ENCODE results near the gene TSPAN4. TPM values are rescaled to one million over a fixed set of nuclear protein-coding genes. Genes with fewer than 3 reads are reported as not detected.

TSPAN4 gene
- total RNA-seq, 1 donor = 164 TPM

DNA sequence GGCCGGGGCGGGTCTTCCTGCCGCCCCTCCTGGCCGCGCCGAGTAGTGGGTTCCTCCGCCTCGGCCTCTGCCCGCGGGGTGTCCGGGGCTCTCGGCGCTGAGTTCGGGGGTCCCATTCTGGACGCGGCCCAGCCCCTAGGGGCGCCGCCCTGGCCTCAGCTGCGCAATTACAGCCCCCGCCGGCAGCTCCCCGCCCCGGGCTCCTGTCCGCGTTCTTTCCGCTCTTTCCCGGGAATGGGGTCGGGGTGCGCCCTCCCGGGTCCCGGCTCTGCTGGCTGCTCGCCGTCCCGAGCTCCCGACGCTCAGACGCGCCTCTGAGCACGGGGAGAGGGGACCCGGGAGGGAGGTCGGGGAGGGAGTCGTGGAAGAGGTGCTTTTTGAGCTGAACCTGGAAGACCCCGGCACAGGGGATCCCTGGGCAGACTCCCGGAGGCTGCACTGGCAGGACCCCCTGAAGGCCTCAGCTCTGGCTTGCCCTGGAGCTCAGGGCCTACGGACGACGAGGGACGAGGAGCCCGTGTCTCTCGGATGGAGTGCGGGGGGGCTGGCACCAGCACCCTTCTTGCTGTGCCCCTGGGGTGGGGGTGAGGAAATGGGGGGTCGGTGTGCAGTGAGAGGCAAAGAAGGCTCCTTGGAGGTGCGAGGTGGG, 558 bp downstream of the TSPAN4 start:
- peak overlapping the region; percentile 95 for H3K4me3 ChIP-seq (ENCODE audit: low read depth, low read length)
- no peak for DNase-seq (ENCODE audit: low read depth)
- TF ChIP-seq, protein P1, sequence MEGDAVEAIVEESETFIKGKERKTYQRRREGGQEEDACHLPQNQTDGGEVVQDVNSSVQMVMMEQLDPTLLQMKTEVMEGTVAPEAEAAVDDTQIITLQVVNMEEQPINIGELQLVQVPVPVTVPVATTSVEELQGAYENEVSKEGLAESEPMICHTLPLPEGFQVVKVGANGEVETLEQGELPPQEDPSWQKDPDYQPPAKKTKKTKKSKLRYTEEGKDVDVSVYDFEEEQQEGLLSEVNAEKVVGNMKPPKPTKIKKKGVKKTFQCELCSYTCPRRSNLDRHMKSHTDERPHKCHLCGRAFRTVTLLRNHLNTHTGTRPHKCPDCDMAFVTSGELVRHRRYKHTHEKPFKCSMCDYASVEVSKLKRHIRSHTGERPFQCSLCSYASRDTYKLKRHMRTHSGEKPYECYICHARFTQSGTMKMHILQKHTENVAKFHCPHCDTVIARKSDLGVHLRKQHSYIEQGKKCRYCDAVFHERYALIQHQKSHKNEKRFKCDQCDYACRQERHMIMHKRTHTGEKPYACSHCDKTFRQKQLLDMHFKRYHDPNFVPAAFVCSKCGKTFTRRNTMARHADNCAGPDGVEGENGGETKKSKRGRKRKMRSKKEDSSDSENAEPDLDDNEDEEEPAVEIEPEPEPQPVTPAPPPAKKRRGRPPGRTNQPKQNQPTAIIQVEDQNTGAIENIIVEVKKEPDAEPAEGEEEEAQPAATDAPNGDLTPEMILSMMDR (IDR thresholded peaks at IDR 0.05; ENCODE audit: insufficient read depth, low read length) = no peak

DNA sequence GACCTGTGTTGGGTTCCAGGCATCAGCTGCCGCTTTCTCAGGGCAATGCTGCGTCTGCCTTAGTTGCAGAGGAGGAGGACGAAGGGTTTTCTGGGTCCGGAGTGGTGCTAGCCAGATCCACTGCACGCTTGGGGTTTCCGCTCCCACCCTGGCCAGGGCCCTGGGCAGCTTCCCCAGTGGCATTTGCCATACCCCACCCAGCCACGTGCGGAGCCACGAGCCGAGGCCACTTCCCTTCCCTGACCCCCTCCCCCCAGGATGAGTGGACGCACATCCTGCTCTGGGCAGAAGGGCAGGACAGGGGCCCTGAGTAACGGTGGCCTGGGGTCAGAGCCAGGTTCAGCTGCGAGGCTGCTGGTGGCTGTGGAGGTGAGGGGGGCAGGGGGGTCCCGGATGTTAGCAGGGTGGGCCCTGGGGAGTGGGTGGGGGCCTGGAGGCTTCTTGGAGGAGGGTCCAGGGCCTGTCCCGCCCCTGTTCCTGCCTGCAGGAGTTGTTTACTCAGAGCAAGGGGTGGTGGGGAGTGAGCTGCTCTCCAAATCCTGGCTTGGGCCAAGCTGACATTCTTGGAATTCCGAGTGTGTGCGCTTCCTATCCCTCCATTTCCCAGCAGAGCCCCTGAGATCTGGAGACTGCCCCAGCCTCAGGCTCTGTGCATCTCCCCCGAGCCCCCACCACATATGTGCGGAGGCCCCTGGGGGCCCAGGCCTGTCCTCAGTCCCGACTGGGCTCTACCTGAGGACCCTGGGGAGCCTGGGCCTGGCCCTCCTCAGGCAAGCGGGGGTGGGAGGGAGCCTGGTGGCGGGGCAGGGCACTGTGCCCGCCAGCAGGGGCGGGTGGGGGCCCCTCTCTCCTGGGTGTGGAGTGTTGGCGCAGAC, 1.4 kb downstream of the TSPAN4 start:
- peak overlapping the region; percentile 95 for H3K4me3 ChIP-seq (ENCODE audit: low read depth, low read length)
- peak; percentile 99 for DNase-seq (ENCODE audit: low read depth)
- TF ChIP-seq, protein P1 (IDR thresholded peaks at IDR 0.05; ENCODE audit: insufficient read depth, low read length) = no peak

DNA sequence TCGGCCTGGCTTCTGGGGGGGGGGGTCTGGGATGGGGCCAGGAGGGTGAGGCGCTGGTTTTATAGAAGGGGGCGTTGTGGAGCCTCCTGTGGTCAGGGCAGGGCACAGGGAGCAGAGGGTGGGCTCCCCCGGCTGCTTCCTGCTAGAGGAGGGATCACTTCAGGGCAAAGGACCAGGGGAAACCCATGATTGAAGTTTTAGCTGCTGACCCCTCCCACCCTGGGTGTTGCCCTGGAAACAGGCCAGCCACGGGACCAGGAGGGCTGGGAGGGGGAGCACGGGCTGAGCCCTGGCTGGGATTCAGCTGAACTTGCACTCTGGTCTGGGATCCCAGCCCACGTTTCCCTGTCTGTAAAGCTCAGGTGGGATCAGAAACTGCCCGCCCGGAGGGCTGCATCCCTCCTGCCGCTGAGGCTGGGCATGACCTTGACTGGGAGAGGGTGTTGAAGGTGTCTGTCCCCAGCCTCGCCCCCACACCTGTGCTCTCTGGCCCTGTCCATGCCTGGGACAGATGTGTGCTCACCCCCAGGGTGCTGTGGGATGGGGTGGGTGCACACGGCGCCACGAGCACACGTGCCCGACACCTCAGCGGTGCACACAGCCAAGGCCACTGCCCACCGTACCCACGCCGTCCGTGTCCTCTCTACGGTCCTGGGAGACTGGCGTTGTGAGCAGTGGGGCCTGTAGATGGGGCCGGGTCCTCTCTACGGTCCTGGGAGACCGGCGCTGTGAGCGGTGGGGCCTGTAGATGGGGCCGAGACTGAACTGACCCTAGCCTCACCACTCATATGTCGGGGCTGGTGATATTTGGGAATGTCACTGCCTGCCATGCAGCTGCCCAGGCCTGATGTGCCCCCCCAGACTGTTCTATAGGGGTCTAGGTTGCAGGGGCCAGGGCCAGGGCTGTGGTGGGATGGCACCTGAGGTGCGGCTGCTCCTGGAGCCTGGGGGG, 2.3 kb downstream of the TSPAN4 start:
- H3K4me3 ChIP-seq (ENCODE audit: low read depth, low read length) = peak overlapping the region; percentile 95
- DNase-seq (ENCODE audit: low read depth) = peak; percentile 99

DNA sequence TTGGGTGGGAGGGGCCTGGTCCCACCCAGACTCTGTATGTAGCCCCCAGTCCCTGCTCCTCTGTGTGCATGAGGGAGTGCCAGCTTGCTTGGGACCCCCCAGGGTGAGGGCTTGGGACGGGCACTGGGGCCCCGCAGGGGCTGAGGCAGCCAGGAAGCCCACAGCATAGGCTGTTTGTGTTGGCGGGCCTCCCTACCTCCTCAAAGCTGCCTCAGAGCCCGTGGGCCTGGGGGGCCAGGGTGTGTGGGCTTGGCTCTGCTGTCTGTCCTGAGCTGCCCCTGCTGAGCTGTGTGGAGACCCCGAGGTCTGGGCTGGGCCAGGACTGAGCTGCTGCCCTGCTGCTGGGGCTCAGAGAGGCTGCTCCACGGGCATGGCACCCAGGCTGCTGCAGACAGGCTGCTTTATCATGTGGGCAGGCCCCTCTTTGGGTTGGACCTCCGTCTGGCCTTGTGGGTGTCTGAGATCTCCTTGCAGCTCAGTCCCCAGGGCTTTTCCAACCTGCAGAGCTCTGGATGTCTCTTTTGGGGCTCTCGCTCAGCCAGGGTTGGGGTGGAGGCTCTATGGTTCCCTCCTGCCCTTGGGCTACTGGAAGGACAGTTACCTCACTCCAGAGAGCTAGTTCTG, 3.3 kb downstream of the TSPAN4 start:
- peak; percentile 61 for DNase-seq (ENCODE audit: low read depth)
- peak overlapping the region; percentile 95 for H3K4me3 ChIP-seq (ENCODE audit: low read depth, low read length)
- TF ChIP-seq, protein P1 (IDR thresholded peaks at IDR 0.05; ENCODE audit: insufficient read depth, low read length) = no peak

More for the DNA sequence above, 2.3 kb downstream of the TSPAN4 start:
- TF ChIP-seq, protein P1 (IDR thresholded peaks at IDR 0.05; ENCODE audit: insufficient read depth, low read length) = peak; percentile 6

DNA sequence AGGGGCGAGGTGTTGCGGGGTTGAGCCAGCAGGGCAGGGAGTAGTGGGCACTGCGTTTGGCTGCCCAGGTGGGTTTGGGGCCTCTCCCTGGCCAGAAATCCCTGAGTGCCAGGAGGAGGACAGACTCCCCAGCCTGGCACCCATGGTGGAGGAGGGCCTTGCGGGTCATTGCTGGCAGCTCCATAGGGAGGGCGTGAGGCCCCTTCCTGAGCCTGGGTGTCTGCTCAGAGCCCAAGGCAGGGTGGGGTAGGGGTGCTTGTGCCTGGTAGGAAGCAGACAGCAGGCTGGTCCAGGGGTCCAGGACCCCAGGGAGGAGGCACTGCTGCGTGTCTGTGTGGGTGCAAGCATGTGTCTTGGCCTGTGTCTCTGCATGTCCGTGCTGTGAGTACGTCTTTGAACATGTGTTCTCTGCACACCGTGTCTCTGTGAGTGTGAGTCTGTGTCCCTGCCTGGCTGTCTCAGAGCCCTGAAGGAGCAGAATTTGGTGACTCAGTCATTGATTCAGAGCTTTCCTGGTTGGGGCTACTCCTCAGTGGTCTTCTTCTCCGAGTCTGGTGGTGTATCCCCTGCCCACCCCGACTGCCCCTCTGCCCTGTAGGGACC, 3.9 kb downstream of the TSPAN4 start:
- TF ChIP-seq, protein P1 (IDR thresholded peaks at IDR 0.05; ENCODE audit: insufficient read depth, low read length) = no peak
- H3K4me3 ChIP-seq (ENCODE audit: low read depth, low read length) = peak overlapping the region; percentile 17
- DNase-seq (ENCODE audit: low read depth) = peak; percentile 37
